ENCODE data around the gene CA4.

CA4 gene

DNA sequence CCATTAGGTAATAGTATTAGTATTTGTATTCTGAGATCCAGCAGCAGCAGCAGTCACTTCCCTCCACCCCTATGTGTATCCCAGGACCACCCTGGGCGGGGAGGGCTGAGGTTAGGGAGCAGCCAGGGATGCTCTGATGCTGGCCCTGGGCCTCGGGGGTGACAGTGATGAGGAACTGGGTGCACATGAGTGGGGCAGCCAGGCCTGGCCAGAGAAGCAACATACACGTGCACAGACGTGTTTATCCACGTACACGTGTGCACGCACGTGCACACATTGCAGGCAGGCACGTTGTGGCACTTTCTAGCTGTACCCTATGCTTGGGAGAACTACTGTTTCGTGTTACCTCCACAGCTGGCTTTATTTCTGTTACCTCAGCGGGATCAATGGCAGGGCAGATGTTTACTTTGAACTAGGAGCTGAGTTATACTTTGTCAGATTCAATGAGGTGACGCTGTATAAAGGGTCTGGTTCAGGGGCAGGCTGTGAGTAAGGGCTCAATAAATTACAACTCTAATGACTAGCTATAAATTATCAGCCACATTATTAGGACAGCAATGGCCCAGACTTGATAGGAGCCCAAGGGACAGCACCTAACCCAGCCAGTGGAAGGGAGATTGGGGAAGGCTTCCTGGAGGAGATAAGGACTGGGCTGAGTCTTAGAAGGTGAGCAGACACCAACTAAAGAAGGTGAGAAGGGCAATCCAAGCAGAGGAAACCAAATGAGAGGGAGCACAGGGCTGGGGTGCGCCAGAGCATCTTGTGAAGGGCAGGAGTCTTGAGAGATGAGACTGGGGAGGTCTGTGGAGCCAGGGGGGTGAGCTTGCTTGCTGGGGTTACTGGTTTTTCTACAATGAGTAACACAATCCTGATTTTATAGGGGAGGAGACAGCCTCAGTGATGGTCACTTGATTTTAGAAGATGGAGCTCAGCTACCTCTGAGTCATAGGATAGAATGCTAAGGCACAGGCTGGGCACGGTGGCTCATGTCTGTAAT is 22.4 kb upstream of the CA4 start:
- TF ChIP-seq ZNF274 (IDR thresholded peaks at IDR 0.05; ENCODE audit: low read depth, low read length) = no peak
- no peak overlapping the region for H3K4me3 ChIP-seq (ENCODE audit: low read length)

DNA sequence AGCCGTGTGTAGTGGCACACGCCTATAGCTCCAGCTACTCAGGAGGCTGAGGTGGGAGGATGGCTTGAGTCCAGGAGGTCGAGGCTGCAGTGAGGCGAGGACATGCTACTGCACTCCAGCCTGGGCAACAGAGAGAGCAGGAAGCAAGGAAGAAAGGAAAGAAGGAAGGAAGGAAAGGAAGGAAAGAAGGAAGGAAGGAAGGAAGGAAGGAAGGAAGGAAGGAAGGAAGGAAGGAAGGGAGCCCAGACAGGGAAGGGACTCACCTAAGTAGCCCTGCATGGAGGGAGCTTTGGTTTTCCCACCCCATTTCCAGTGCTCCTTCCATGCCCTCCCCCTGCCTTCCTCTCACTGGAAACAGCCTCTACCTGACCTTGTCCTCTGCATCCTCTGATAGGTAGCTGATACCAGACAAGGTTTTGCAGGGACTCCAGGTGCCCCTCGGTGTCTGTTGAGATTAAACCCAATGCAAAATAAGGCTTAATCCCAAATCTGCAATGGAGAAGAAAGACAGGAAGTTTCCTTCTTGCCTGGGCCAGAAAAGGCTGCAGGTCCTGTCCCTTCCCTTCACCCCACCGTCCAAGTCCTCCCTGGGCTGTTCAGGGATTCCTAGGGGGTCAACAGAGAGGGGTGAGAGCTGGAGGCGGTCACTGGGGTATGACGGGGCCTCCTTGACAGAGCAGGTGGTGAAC is 21.5 kb upstream of the CA4 start:
- no peak overlapping the region for H3K4me3 ChIP-seq (ENCODE audit: low read length)
- no peak for TF ChIP-seq ZNF274 (IDR thresholded peaks at IDR 0.05; ENCODE audit: low read depth, low read length)

DNA sequence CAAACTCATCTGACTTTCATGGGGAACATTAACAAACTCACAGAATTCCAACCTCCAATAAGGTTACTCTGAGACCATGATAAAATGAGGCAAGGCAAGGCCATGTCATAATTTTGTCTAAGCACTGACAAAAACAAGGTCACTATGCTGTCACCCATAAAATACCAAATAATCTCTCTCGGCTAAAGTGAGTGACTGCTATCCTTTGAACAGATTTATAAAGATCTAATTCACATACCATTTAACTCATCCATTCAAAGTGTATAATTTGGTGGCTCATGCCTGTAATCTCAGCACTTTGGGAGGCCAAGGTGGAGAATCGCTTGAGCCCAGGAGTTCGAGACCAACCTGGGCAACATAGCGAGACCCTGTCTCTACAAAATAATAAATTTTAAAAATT is 20.6 kb upstream of the CA4 start:
- no peak for TF ChIP-seq ZNF274 (IDR thresholded peaks at IDR 0.05; ENCODE audit: low read depth, low read length)
- H3K4me3 ChIP-seq (ENCODE audit: low read length) = no peak overlapping the region

DNA sequence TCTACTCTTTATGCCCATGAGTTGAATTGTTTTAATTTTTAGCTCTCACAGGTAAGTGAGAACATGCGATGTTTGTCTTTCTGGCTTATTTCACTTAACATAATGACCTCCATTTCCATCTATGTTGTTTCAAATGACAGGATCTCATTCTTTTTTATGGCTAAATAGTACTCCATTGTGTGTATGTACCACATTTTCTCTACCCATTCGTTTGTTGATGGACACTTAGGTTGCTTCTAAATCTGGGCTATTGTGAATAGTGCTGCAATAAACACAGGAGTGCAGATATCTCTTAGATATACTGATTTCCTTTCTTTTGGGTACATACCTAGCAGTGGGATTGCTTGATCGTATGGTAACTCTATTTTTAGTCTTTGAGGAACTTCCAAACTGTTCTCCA is 19.3 kb upstream of the CA4 start:
- TF ChIP-seq ZNF274 (IDR thresholded peaks at IDR 0.05; ENCODE audit: low read depth, low read length) = no peak
- H3K4me3 ChIP-seq (ENCODE audit: low read length) = no peak overlapping the region

DNA sequence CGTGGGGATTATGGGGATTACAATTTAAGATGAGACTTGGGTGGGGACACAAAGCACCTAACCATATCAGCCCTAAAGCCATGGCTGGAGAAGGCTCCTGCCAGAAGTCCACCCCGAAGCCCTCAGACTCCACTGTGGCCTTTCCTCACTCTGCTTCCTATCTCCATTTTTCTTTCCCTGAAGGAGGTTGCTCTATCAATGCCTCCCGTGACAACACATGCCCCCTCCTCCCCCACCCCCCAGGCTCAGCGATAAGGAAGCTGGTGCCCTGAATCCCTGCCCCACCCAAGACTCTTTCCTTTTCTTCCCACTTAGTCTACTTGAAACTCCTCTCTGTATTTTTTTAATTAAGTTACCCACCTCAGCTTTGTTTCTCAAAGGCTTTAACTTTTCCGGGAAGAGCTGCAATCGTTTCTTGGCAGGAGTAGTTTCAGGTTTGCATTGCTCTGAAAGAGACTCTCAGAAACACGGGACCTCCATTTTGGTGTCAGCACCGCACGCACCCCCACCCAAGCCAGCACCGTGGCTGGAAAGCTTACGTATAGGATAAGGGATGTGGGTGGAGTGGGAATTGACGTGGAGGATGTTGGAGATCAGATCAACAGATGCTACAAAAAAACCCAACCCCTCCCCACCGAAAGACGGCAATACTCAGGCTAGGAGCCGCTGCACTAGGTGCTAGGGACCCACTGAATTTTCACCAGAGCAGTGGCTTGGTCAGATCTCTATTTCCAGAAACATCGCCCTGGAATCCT is 15.2 kb upstream of the CA4 start:
- H3K4me3 ChIP-seq (ENCODE audit: low read length) = peak overlapping the region; percentile 64
- no peak for TF ChIP-seq ZNF274 (IDR thresholded peaks at IDR 0.05; ENCODE audit: low read depth, low read length)

DNA sequence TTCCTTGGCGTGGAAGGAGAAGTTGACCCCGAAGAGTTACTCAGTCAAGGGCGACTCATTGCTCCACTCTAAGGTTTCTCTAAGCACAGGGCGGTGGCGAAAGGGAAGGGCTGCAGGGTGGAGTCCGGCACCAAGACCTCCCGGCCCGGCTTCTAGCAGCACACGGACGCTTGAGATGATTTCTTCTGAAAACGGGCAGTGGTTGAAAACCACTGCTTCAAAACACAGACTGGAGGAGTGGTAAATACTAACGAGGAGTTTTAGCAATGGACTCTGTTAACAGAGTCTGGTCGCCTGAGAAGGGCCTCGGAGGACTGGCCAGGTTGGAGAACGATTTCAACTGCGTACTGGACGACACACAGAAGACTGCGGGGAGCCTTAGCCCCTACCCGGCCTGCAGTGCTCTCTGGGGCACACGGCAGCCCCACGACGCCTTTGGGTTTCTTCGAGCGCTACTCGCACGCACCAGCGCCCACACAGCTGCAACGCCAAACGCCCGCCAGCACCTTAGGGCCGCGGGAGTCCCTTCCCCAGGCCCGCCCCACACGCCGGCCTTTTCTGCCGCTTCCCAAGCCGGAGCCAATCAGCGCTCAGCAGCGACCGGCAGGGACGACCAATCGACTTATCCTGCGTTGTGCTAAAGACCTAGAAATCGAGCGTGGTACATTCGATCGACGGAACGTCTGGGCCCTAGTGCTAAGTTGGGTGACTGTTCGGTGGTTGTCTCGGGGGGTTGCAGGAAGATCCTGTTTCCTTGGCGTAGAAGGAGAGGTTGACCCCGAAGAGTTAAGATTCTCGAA is 14.4 kb upstream of the CA4 start:
- peak overlapping the region; percentile 64 for H3K4me3 ChIP-seq (ENCODE audit: low read length)
- no peak for TF ChIP-seq ZNF274 (IDR thresholded peaks at IDR 0.05; ENCODE audit: low read depth, low read length)

DNA sequence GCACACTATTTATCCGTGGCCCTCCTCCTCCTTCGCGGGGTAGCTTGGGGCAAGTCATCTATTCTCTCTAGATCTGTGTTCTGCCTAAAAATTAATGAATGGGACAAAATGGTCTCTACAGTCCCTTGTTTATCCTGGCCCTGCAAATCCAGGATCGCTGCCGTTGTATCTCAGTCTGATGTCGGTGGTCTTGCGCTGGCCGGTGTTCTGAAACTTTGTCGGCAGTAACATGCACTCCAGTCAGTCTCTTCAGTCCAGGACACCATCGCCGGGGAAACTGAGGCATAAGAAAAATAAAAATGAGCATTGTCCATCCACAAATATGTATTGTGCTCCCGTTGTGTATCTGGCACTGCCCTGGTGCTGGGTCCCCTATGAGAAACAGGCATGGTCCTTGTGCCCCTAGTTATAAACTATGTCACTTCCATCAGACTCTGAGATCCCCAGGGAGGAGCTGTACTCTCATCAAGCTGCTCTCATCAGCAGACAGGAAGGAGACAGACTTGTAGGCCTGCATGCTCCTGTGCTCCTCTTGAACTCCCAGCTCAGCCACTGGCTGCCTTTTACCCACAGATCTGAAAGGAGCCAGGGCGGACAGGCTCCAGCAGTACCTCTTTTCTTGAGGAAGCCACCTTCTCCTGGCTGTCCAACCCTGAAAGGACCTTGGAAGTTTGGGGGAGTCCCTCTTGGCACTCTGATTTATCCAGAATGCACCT is 13.7 kb upstream of the CA4 start:
- TF ChIP-seq ZNF274 (IDR thresholded peaks at IDR 0.05; ENCODE audit: low read depth, low read length) = no peak
- no peak overlapping the region for H3K4me3 ChIP-seq (ENCODE audit: low read length)

DNA sequence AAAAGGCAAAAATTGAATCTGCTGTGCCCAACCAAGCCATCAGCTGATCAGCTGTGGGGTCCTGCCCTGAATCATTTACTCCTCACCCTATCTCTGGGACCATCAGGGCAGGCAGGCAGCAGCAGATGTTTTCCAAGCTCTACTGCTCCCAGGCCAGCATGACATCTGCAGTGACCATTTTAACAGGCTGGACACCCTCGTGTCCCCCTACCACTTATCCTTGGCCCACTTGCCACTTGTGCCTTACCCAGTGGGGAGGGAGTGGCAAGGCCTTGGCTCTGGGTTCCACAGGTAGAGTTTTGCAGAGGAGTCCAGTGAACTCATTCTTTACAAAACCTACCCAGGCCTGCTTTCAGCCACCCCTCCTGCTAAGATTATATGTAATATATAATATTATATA is 12.0 kb upstream of the CA4 start:
- no peak overlapping the region for H3K4me3 ChIP-seq (ENCODE audit: low read length)
- TF ChIP-seq ZNF274 (IDR thresholded peaks at IDR 0.05; ENCODE audit: low read depth, low read length) = no peak

DNA sequence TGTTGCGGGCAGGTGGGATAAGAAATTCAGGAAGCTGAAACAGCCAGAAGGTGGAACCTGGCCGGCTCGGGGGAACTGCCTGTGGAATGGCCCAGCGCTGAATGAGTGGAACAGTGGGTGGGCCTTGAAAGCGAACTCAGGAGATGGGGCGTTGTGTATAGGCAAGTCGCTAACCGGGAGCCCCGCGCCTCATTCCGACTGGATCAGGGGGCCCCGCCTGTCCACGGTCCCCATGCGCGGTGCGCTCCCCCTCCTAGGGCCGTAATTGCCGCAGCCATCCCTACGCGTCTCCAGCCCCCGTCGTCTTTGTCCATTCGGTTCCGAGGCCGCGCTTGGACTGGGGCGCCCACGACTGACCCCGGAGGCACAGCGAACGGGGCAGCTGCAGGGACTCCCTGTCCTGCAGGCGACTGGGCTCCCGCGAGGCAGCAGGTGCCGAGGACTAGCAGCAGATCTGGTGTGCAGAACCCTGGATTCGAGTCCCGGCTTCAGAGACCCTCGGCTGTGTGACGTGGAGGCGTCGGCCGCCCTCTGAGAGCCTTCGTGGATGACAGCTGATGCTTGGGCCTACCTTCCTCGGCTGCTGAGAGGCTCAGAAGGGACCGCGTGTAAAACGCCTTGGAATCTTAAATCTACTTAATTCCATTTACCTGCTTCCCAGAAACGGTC is 10.9 kb upstream of the CA4 start:
- H3K4me3 ChIP-seq (ENCODE audit: low read length) = no peak overlapping the region
- TF ChIP-seq ZNF274 (IDR thresholded peaks at IDR 0.05; ENCODE audit: low read depth, low read length) = no peak

DNA sequence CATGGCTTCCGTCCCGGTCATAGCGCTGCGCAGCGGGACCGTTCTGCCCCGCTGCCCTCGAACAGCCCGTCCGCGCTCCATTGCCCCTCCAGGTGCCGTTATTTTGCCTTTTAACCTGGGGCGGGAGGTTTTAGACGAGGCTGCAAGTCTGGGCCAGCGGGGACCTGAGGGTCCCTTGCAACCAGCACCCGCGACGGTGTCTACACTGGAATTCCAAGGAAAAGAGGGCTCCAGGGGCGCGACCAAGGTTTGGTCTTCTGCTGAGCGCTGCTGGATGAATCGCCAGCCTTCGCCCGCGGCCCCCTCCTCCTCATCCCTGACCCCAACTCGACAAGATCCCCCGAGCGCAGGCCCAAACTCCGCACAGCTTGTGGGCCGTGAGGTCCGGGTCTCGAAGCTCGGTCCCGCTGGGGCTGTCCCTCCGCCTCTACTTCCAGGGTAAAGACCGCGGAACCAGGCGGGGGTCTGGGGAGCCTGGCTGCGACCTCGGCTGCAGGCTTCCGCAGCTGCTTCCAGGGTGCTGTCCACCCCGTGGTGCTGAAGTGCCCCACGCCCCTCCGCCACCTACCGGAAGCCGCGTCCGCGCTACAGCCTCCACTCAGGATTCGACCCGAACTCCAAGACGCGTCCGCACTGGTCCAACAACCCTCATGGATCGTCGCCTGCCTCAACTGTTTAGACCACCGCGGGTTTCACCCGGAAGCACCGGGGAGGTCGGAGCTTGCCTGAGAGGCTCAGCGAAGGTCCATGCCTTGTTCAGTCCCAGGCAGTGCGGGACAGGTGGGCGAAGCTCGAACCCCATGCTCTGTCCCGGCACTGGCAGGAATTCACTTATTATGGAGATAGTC is 10.1 kb upstream of the CA4 start:
- no peak overlapping the region for H3K4me3 ChIP-seq (ENCODE audit: low read length)
- no peak for TF ChIP-seq ZNF274 (IDR thresholded peaks at IDR 0.05; ENCODE audit: low read depth, low read length)

DNA sequence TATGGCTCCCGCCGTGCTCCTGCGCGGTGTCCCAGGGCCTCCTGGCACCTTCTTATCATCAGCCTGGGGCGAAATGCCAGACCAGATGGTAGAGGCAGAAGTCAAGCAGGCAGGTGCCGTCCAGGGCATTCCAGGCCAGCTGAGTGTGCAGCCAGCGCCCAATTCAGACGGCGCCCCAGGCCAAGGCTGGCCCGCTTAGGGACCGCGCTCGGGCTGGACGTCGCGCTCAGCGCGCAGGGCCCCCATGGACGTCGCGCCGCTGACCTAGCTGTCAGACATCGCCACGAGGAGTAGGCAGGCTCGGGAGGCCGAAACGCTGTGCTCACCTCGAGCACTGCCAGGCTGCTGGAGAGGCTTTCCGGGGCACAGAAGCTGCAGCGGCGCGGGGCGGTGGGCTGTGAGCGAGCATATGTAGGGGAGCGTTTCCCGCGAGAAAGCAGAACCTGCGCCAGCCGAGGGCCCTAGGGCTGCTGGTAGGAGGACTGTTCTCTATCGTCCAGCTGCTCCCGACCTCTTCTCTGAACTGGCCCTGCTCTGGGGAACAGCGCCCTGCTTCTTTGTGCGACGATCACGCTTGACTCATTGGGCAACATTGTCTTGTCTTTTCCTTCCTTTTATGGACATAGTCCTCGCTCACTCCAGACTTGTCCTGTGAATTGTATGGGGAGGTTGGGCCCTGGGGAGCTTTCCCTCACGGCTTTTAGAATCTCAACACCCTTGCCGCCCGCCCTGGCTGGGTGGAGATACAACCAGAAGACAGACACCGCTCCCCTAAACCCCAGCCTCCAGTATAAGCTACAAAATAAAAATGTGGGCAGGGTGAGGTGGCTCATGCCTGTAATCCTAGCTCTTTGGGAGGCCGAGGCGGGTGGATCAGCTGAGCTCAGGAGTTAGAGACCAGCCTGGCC is 8.4 kb upstream of the CA4 start:
- TF ChIP-seq ZNF274 (IDR thresholded peaks at IDR 0.05; ENCODE audit: low read depth, low read length) = no peak
- H3K4me3 ChIP-seq (ENCODE audit: low read length) = no peak overlapping the region

Data from GM08714 (cell line).